ENCODE data around the gene SLC26A11. TPM values are rescaled to one million over a fixed set of nuclear protein-coding genes. Genes with fewer than 3 reads are reported as not detected.

SLC26A11 gene
- total RNA-seq, 2 experiments from 2014 or later: 46.5 to 50.9 TPM

DNA sequence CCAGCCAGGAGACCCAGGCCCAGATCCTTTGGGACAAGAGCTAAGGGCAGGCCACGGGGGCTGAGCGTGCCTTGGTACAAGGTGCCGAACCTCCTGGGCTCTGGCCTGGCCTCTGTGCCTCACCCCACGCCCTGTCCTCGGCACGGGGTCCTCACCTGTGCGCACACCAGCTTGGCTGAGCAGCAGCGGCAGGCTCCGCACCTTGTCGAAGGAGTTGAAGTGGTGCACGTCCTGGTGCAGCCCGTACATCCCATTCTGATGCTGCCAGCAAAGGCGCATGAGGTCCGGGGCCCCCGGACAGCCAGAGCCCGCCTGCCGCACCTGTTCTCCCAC, 5.4 kb upstream of the SLC26A11 start:
- intact Hi-C loops (cut with DNase I, micrococcal nuclease): loop anchor here in 1 of 2 experiments (5.0 kb wide), 1 partner anchor 68 kb away; the partner anchor contains the start of gene EIF4A3
- Mint-ChIP-seq H3K27ac (no peak overlapping the region), H3K36me3 (ENCODE audit: low read depth) (peaks cover 81% of the 10 kb centered on the region), H3K27me3 (no peaks in the 10 kb centered on the region), H3K4me3 (no peak overlapping the region), H3K4me1 (ENCODE audit: low read depth) (peaks cover 33% of the 10 kb centered on the region), H3K9me3 (no peaks in the 10 kb centered on the region)
- DNase-seq (no peak), ATAC-seq (ENCODE audit: poor library complexity) (no peak)
- H3K27ac ChIP-seq (ENCODE audit: low read depth in 1 of 2, low read length in 2 of 2): no peak overlapping the region
- no peaks in the 10 kb centered on the region for H3K9me3 ChIP-seq (ENCODE audit: control insufficient read depth in 1 of 2, insufficient read depth in 1 of 2, low read length in 2 of 2)
- CTCF ChIA-PET: no interaction called here
- POLR2A ChIA-PET: no interaction called here
- H3K27me3 ChIP-seq (ENCODE audit: control insufficient read depth in 1 of 2, insufficient read depth in 2 of 2, low read length in 2 of 2): no peaks in the 10 kb centered on the region
- TF ChIP-seq, protein P1, sequence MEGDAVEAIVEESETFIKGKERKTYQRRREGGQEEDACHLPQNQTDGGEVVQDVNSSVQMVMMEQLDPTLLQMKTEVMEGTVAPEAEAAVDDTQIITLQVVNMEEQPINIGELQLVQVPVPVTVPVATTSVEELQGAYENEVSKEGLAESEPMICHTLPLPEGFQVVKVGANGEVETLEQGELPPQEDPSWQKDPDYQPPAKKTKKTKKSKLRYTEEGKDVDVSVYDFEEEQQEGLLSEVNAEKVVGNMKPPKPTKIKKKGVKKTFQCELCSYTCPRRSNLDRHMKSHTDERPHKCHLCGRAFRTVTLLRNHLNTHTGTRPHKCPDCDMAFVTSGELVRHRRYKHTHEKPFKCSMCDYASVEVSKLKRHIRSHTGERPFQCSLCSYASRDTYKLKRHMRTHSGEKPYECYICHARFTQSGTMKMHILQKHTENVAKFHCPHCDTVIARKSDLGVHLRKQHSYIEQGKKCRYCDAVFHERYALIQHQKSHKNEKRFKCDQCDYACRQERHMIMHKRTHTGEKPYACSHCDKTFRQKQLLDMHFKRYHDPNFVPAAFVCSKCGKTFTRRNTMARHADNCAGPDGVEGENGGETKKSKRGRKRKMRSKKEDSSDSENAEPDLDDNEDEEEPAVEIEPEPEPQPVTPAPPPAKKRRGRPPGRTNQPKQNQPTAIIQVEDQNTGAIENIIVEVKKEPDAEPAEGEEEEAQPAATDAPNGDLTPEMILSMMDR (IDR thresholded peaks at IDR 0.05): no peak
- peaks cover 31% of the 10 kb centered on the region for H3K4me1 ChIP-seq (ENCODE audit: insufficient read depth, low read length)
- H3K4me3 ChIP-seq (ENCODE audit: low read length): no peak overlapping the region
- H3K36me3 ChIP-seq (ENCODE audit: insufficient read depth, low read length): peaks cover 73% of the 10 kb centered on the region

DNA sequence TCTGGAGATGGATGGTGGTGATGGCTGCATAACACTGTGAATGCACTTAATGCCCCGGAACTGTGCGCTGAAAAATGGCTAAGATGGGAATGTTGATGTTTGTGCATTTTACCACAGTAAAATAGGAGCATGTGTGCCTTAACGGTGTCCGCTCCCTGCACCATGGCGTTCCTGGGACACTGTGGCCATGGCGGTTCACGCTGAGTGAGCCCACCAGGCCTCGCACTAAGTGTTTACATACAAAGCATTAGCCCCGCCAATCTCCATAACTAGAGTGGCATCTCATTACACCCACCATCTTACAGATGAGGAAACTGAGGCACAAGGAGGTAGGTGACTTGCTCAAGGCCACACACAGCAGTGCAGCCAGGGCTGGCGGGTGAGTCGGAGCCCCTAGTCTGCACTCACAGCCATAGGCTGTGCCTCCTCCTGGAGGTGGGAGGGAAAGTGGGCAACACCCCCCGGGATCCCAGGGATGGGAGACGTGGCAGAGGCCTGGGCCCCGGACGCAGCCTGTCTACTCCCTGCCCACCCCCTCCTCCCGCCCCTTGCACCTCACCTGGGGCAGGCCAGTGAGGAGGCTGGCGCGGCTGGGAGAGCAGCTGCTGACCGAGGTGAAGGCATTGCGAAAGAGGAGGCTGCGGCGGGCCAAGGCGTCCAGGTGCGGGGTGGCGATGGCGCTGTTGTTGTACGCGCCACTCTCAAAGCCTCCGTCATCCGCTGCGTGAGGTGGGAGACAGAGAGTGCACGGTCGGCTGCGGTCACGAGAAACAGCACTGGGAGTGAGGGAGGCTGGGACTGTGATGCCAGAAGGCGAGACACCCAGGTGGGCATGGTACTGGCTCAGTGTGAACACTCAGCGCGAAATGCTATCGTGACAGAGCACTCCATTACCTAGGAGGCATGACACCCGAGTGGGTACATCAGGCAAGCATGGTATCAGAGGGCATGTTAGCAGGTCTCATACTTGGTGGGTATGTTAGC, 3.5 kb upstream of the SLC26A11 start:
- DNase-seq: peak in 1 of 14 experiments; percentile 10
- CTCF ChIA-PET: no interaction called here
- intact Hi-C loops (cut with DNase I, micrococcal nuclease): loop anchor here in 1 of 2 experiments (5.0 kb wide), 1 partner anchor 69 kb away; the partner anchor contains the start of gene EIF4A3
- H3K27me3 ChIP-seq (ENCODE audit: control insufficient read depth in 1 of 2, insufficient read depth in 2 of 2, low read length in 2 of 2): no peaks in the 10 kb centered on the region
- H3K36me3 ChIP-seq (ENCODE audit: insufficient read depth, low read length): peaks cover 55% of the 10 kb centered on the region
- no peak for ATAC-seq (ENCODE audit: poor library complexity)
- peaks cover 67% of the 10 kb centered on the region for H3K36me3 Mint-ChIP-seq (ENCODE audit: low read depth)
- H3K9me3 Mint-ChIP-seq: no peaks in the 10 kb centered on the region
- H3K4me3 ChIP-seq (ENCODE audit: low read length): no peak overlapping the region
- POLR2A ChIA-PET: no interaction called here
- H3K27me3 Mint-ChIP-seq: no peaks in the 10 kb centered on the region
- TF ChIP-seq, protein P1 (IDR thresholded peaks at IDR 0.05): no peak
- no peak overlapping the region for H3K27ac ChIP-seq (ENCODE audit: low read depth in 1 of 2, low read length in 2 of 2)
- peak overlapping the region; percentile 39 for H3K4me3 Mint-ChIP-seq
- peaks cover 33% of the 10 kb centered on the region for H3K4me1 Mint-ChIP-seq (ENCODE audit: low read depth)
- no peaks in the 10 kb centered on the region for H3K9me3 ChIP-seq (ENCODE audit: control insufficient read depth in 1 of 2, insufficient read depth in 1 of 2, low read length in 2 of 2)
- H3K27ac Mint-ChIP-seq: peak overlapping the region; percentile 48
- H3K4me1 ChIP-seq (ENCODE audit: insufficient read depth, low read length): peaks cover 42% of the 10 kb centered on the region

DNA sequence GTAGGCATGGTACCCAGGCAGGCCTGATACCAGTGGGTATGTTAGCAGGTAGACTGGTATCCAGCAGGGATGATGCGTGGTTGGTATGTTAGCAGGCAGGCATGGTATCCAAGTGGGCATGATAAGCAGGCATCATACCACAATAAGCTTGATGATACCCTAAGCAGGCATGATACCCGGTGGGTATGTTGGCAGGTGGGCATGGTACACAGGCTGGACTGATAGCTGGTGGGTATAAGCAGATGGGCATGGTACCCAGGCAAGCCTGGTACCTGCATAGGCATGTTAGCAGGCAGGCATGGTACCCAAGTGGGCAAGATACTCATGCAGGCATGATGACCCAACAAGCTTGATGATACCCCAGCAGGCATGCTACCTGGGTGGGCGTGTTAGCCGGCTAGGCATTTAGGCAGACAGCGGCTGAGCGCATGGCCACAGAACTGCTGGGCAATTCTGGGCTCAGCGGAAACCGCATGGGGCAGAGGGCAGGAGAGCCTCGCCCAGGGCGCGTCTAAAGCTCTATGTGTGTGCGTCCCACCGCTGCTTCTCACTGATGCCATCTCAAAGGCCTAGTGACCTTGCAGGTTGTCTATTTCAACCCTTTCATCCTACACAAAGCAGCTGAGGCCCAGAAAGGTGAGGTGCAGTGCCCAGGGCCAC, 2.4 kb upstream of the SLC26A11 start:
- TF ChIP-seq, protein P1 (IDR thresholded peaks at IDR 0.05): no peak
- peaks cover 62% of the 10 kb centered on the region for H3K36me3 Mint-ChIP-seq (ENCODE audit: low read depth)
- H3K9me3 Mint-ChIP-seq: no peaks in the 10 kb centered on the region
- H3K4me3 ChIP-seq (ENCODE audit: low read length): no peak overlapping the region
- H3K4me1 Mint-ChIP-seq (ENCODE audit: low read depth): peaks cover 37% of the 10 kb centered on the region
- intact Hi-C loops (cut with DNase I, micrococcal nuclease): loop anchor here (2.0 to 5.0 kb wide), 5 partner anchors 21 to 71 kb away; partner anchors contain the start of genes EIF4A3 (in 1 of the 2) and RNF213 (in 1 of the 2)
- H3K27ac Mint-ChIP-seq: peak overlapping the region; percentile 93
- H3K4me1 ChIP-seq (ENCODE audit: insufficient read depth, low read length): peaks cover 42% of the 10 kb centered on the region
- ATAC-seq (ENCODE audit: poor library complexity) (no peak), DNase-seq (peak in 1 of 14 experiments; percentile 13)
- H3K27ac ChIP-seq (ENCODE audit: low read depth in 1 of 2, low read length in 2 of 2): no peak overlapping the region
- POLR2A ChIA-PET: no interaction called here
- H3K27me3 ChIP-seq (ENCODE audit: control insufficient read depth in 1 of 2, insufficient read depth in 2 of 2, low read length in 2 of 2): no peaks in the 10 kb centered on the region
- CTCF ChIA-PET: no interaction called here
- peaks cover 45% of the 10 kb centered on the region for H3K36me3 ChIP-seq (ENCODE audit: insufficient read depth, low read length)
- H3K27me3 Mint-ChIP-seq: no peaks in the 10 kb centered on the region
- peak overlapping the region; percentile 39 for H3K4me3 Mint-ChIP-seq
- no peaks in the 10 kb centered on the region for H3K9me3 ChIP-seq (ENCODE audit: control insufficient read depth in 1 of 2, insufficient read depth in 1 of 2, low read length in 2 of 2)

Measured in CD4-positive, alpha-beta T cell (primary cell).